PC-3 (cell line): ENCODE measurements around the gene GPX6. TPM values are rescaled to one million over a fixed set of nuclear protein-coding genes. Genes with fewer than 3 reads are reported as not detected.

Experiments
- ATAC-seq: fragments of 200-7000 bp; cut with Tn5 transposase; 2 replicates; pipeline ENCODE4 v1.9.1; 2020; ENCODE audit warnings: mild to moderate bottlenecking, moderate library complexity
- BruUV-seq: library from RNA; stranded (reverse); fragments of 400-500 nt; replicated peaks from 2 replicates; lab custom pipeline; 2021; lab: Mats Ljungman, UMichigan
- CTCF ChIA-PET: fragments of 300-600 bp; sonication (Branson Sonifier 250); formaldehyde crosslinking; loops from one replicate; lab custom pipeline; 2022; ENCODE audit warnings: antibody characterized with exemption; lab: Charles Lee
- POLR2A ChIA-PET: fragments of 300-600 bp; sonication (Branson Sonifier 250); formaldehyde crosslinking; loops from one replicate; lab custom pipeline; 2022; ENCODE audit warnings: antibody characterized with exemption; ENCODE audit not compliant: unreplicated experiment; lab: Charles Lee
- DNase-seq: peaks from one replicate; pipeline ENCODE4 v3.0.0-alpha.2; 2015
- H2AFZ ChIP-seq: fragments of 300-600 bp; sonication (generic); 2 replicates; pipeline ENCODE4 v1.6.0; 2016; ENCODE audit warnings: antibody characterized with exemption, low read length
- H3F3A ChIP-seq: fragments of 300-600 bp; sonication (generic); one replicate; pipeline ENCODE4 v1.6.0; 2017; ENCODE audit warnings: antibody characterized with exemption, low read length, control low read depth, mild to moderate bottlenecking; ENCODE audit not compliant: unreplicated experiment
- H3K27ac ChIP-seq: fragments of 300-600 bp; sonication (generic); 2 replicates; pipeline ENCODE4 v1.5.1; 2016; ENCODE audit warnings: mild to moderate bottlenecking, low read length
- H3K27me3 ChIP-seq: fragments of 300-600 bp; sonication (generic); 2 replicates; pipeline ENCODE4 v1.6.1; 2016; ENCODE audit warnings: low read length, mixed read lengths
- H3K36me3 ChIP-seq: fragments of 300-600 bp; sonication (generic); 2 replicates; pipeline ENCODE4 v1.6.1; 2016; ENCODE audit warnings: low read depth, mixed run types, low read length, mixed read lengths
- H3K4me1 ChIP-seq: fragments of 300-600 bp; sonication (generic); 2 replicates; pipeline ENCODE4 v1.5.1; 2016; ENCODE audit warnings: low read length; ENCODE audit not compliant: insufficient read depth
- H3K4me2 ChIP-seq: fragments of 300-600 bp; sonication (generic); 2 replicates; pipeline ENCODE4 v1.6.0; 2016; ENCODE audit warnings: low read length
- H3K4me3 ChIP-seq: fragments of 300-600 bp; sonication (generic); 2 replicates; pipeline ENCODE4 v1.5.1; 2016; ENCODE audit warnings: mild to moderate bottlenecking, low read length, mixed read lengths
- H3K79me2 ChIP-seq: fragments of 300-600 bp; sonication (generic); 2 replicates; pipeline ENCODE4 v1.6.1; 2017; ENCODE audit warnings: low read length, mixed read lengths
- H3K9ac ChIP-seq: fragments of 300-600 bp; sonication (generic); 2 replicates; pipeline ENCODE4 v1.6.0; 2016; ENCODE audit warnings: mild to moderate bottlenecking, low read length
- H3K9me2 ChIP-seq: fragments of 300-600 bp; sonication (generic); replicated peaks from 2 replicates; pipeline ENCODE4 v1.6.1; 2016; ENCODE audit warnings: mixed run types, low read length, mixed read lengths
- H3K9me3 ChIP-seq: fragments of 300-600 bp; sonication (generic); 2 replicates; pipeline ENCODE4 v1.6.1; 2016; ENCODE audit warnings: low read length, mixed read lengths
- H4K20me1 ChIP-seq: fragments of 300-600 bp; sonication (generic); 2 replicates; pipeline ENCODE4 v1.6.1; 2016; ENCODE audit warnings: low read length, mixed read lengths
- CTCF ChIP-seq: fragments of 300-600 bp; sonication (generic); conservative IDR thresholded peaks from 2 replicates; pipeline ENCODE4 v1.5.1; 2017; ENCODE audit warnings: antibody characterized with exemption, low read depth, mild to moderate bottlenecking, low read length
- EZH2 ChIP-seq: fragments of 300-600 bp; sonication (generic); IDR thresholded peaks from one replicate; pipeline ENCODE4 v1.6.1; 2017; ENCODE audit warnings: antibody characterized with exemption, mild to moderate bottlenecking, low read length; ENCODE audit not compliant: unreplicated experiment
- EZH2phosphoT487 ChIP-seq: fragments of 300-600 bp; sonication (generic); IDR thresholded peaks from 2 replicates; pipeline ENCODE4 v1.6.1; 2018; ENCODE audit warnings: mild to moderate bottlenecking, antibody characterized with exemption, low read length, borderline replicate concordance
- intact Hi-C: fragments of 100-400 bp; cut with micrococcal nuclease; formaldehyde crosslinking; loops from 2 replicates; pipeline ENCODE4 v1.9.0; 2023
- total RNA-seq: library from RNA; depleted of rRNA; stranded (reverse); fragments of >200 nt; gene quantifications from 2 replicates; pipeline ENCODE4 v1.2.3, GENCODE V29; 2014

GPX6 gene
- total RNA-seq, 1 experiment from 2014 or later, result not detected

GRCh38 chr6:28486988-28487742 lies 28.4 kb downstream of the GPX6 start:
- ATAC-seq (no peak), DNase-seq (no peak)
- no peak overlapping the region for H3K4me3 ChIP-seq
- no peaks in the 10 kb centered on the region for H4K20me1 ChIP-seq
- H3K36me3 ChIP-seq, result no peaks in the 10 kb centered on the region
- no peak overlapping the region for H3K27ac ChIP-seq
- intact Hi-C loops, result no loop called here
- H3K9me2 ChIP-seq, result no peaks in the 10 kb centered on the region
- CTCF ChIA-PET, result no interaction called here
- H3K79me2 ChIP-seq, result no peaks in the 10 kb centered on the region
- peaks cover 9% of the 10 kb centered on the region; the same call in 1 of the 2 replicates for H3K27me3 ChIP-seq
- no TSS peak for BruUV-seq
- no peaks in the 10 kb centered on the region for H3K9me3 ChIP-seq
- TF ChIP-seq EZH2 (no peak), EZH2phosphoT487 (no peak), CTCF (no peak)
- POLR2A ChIA-PET, result no interaction called here
- no peaks in the 10 kb centered on the region for H3F3A ChIP-seq
- no peak overlapping the region for H3K4me2 ChIP-seq
- H2AFZ ChIP-seq, result no peak overlapping the region
- H3K9ac ChIP-seq, result no peak overlapping the region
- H3K4me1 ChIP-seq, result peaks cover under 1% of the 10 kb centered on the region; the same call in 1 of the 2 replicates

- intact Hi-C loops, result no loop called here
- CTCF ChIA-PET, result no interaction called here
- ATAC-seq (no peak), DNase-seq (no peak)
- no peaks in the 10 kb centered on the region for H3K4me1 ChIP-seq
- no peaks in the 10 kb centered on the region for H3K79me2 ChIP-seq
- H3K36me3 ChIP-seq, result no peaks in the 10 kb centered on the region
- no peaks in the 10 kb centered on the region for H4K20me1 ChIP-seq
- no peak overlapping the region for H3K9ac ChIP-seq
- H3K27me3 ChIP-seq, result peaks cover 15% of the 10 kb centered on the region
- H3K9me2 ChIP-seq, result no peaks in the 10 kb centered on the region
- H3F3A ChIP-seq, result no peaks in the 10 kb centered on the region
- no peak overlapping the region for H2AFZ ChIP-seq
- no TSS peak for BruUV-seq
- TF ChIP-seq EZH2phosphoT487, result no peak
- no peak for TF ChIP-seq CTCF
- H3K27ac ChIP-seq, result no peak overlapping the region
- POLR2A ChIA-PET, result no interaction called here
- H3K4me2 ChIP-seq, result no peak overlapping the region
- no peaks in the 10 kb centered on the region for H3K9me3 ChIP-seq
- H3K4me3 ChIP-seq, result no peak overlapping the region
These were observed 29.1 kb downstream of the GPX6 start for GRCh38 chr6:28486533-28486932.

GRCh38 chr6:28485482-28485881 lies 30.1 kb downstream of the GPX6 start:
- H3K27me3 ChIP-seq, result peaks cover 25% of the 10 kb centered on the region
- intact Hi-C loops, result no loop called here
- no peaks in the 10 kb centered on the region for H3K4me1 ChIP-seq
- no peaks in the 10 kb centered on the region for H3F3A ChIP-seq
- no peak overlapping the region for H3K27ac ChIP-seq
- ATAC-seq (no peak), DNase-seq (no peak)
- H3K9me3 ChIP-seq, result no peaks in the 10 kb centered on the region
- H3K9me2 ChIP-seq, result no peaks in the 10 kb centered on the region
- TF ChIP-seq EZH2phosphoT487 (no peak), CTCF (no peak), EZH2 (no peak)
- H3K9ac ChIP-seq, result no peak overlapping the region
- H2AFZ ChIP-seq, result no peak overlapping the region
- no peaks in the 10 kb centered on the region for H3K36me3 ChIP-seq
- ChIA-PET POLR2A (no interaction called here), CTCF (no interaction called here)
- H3K4me3 ChIP-seq, result no peak overlapping the region
- H4K20me1 ChIP-seq, result no peaks in the 10 kb centered on the region
- BruUV-seq, result no TSS peak
- no peak overlapping the region for H3K4me2 ChIP-seq
- no peaks in the 10 kb centered on the region for H3K79me2 ChIP-seq
